ENCODE results near the gene FRMD4B. TPM values are rescaled to one million over a fixed set of nuclear protein-coding genes. Genes with fewer than 3 reads are reported as not detected.

Gene FRMD4B
- total RNA-seq, 3 donors from 2014 or later (not counting 1 experiment from before 2014, with no cell fraction given), result 8.5 to 19.8 (median 9.4) TPM

- H3K27me3 Mint-ChIP-seq (ENCODE audit: low read depth in 2 of 2), result peaks cover 0 to 2% of the 10 kb centered on the region in 2 donors
- peaks cover 24% of the 10 kb centered on the region for H3K4me1 ChIP-seq (ENCODE audit: control insufficient read depth, insufficient read depth, low read length)
Observed at GRCh38 chr3:69389520-69390248, 3.8 kb upstream of the FRMD4B start.

GRCh38 chr3:69388241-69388640 is 2.4 kb upstream of the FRMD4B start:
- H3K27ac Mint-ChIP-seq, result no peak overlapping the region
- H3K27me3 Mint-ChIP-seq (ENCODE audit: low read depth in 2 of 2), result peaks cover 0 to 1% of the 10 kb centered on the region in 2 donors

More at GRCh38 chr3:69389520-69390248, 3.8 kb upstream of the FRMD4B start:
- Histone ChIP-seq H3K9me3 (ENCODE audit: control insufficient read depth, insufficient read depth, low read length) (no peaks in the 10 kb centered on the region), H3K27me3 (ENCODE audit: control insufficient read depth, insufficient read depth, low read length) (peaks cover 4% of the 10 kb centered on the region), H3K4me3 (ENCODE audit: low read length) (no peak overlapping the region), H3K36me3 (ENCODE audit: control insufficient read depth, insufficient read depth, low read length) (no peaks in the 10 kb centered on the region), H3K27ac (ENCODE audit: low read length) (no peak overlapping the region)
- H3K36me3 Mint-ChIP-seq, result no peaks in the 10 kb centered on the region
- intact Hi-C loops (cut with micrococcal nuclease), result no loop called here
- TF ChIP-seq CTCF (IDR thresholded peaks at IDR 0.05), result no peak
- H3K9me3 Mint-ChIP-seq, result no peaks in the 10 kb centered on the region
- no peak overlapping the region for H3K4me3 Mint-ChIP-seq
- H3K27ac Mint-ChIP-seq, result no peak overlapping the region
- ATAC-seq (no peak), DNase-seq (no peak)
- 46% methylated on average over 3 of the region's 4 CpGs for WGBS (ENCODE audit: insufficient coverage)
- peaks cover 22 to 24% of the 10 kb centered on the region in 2 donors for H3K4me1 Mint-ChIP-seq

GRCh38 chr3:69386556-69387385 is 883 bp upstream of the FRMD4B start:
- Histone ChIP-seq H3K9me3 (ENCODE audit: control insufficient read depth, insufficient read depth, low read length) (no peaks in the 10 kb centered on the region), H3K27ac (ENCODE audit: low read length) (no peak overlapping the region), H3K27me3 (ENCODE audit: control insufficient read depth, insufficient read depth, low read length) (peaks cover 4% of the 10 kb centered on the region), H3K36me3 (ENCODE audit: control insufficient read depth, insufficient read depth, low read length) (no peaks in the 10 kb centered on the region), H3K4me1 (ENCODE audit: control insufficient read depth, insufficient read depth, low read length) (peaks cover 24% of the 10 kb centered on the region), H3K4me3 (ENCODE audit: low read length) (peak overlapping the region; percentile 53)
- Mint-ChIP-seq H3K4me3 (peak overlapping the region; percentile 92), H3K36me3 (no peaks in the 10 kb centered on the region), H3K4me1 (peaks cover 27% of the 10 kb centered on the region in 2 donors), H3K27ac (peak overlapping the region; percentile 58 to 74), H3K9me3 (no peaks in the 10 kb centered on the region), H3K27me3 (ENCODE audit: low read depth in 2 of 2) (no peaks in the 10 kb centered on the region)
- TF ChIP-seq CTCF (IDR thresholded peaks at IDR 0.05), result no peak
- peak; percentile 45 to 61 (median 59) for ATAC-seq
- WGBS (ENCODE audit: insufficient coverage), result 23% methylated on average over 7 of the region's 8 CpGs
- peak in 1 of 2 donors; percentile 8 for DNase-seq
- intact Hi-C loops (cut with micrococcal nuclease), result no loop called here

More at GRCh38 chr3:69388241-69388640, 2.4 kb upstream of the FRMD4B start:
- peaks cover 27% of the 10 kb centered on the region in 2 donors for H3K4me1 Mint-ChIP-seq
- DNase-seq (no peak), ATAC-seq (no peak)
- H3K27me3 ChIP-seq (ENCODE audit: control insufficient read depth, insufficient read depth, low read length), result peaks cover 4% of the 10 kb centered on the region
- H3K9me3 Mint-ChIP-seq, result no peaks in the 10 kb centered on the region
- H3K4me3 ChIP-seq (ENCODE audit: low read length), result no peak overlapping the region
- H3K36me3 ChIP-seq (ENCODE audit: control insufficient read depth, insufficient read depth, low read length), result no peaks in the 10 kb centered on the region
- no peak overlapping the region for H3K4me3 Mint-ChIP-seq
- intact Hi-C loops (cut with micrococcal nuclease), result no loop called here
- no peaks in the 10 kb centered on the region for H3K9me3 ChIP-seq (ENCODE audit: control insufficient read depth, insufficient read depth, low read length)
- no peak overlapping the region for H3K27ac ChIP-seq (ENCODE audit: low read length)
- no peaks in the 10 kb centered on the region for H3K36me3 Mint-ChIP-seq
- no peak for TF ChIP-seq CTCF (IDR thresholded peaks at IDR 0.05)
- 71% methylated on average over 2 of the region's 4 CpGs for WGBS (ENCODE audit: insufficient coverage)
- peaks cover 24% of the 10 kb centered on the region for H3K4me1 ChIP-seq (ENCODE audit: control insufficient read depth, insufficient read depth, low read length)

All from natural killer cell (primary cell).